Stimulated activated CD4-positive, alpha-beta T cell treated with anti-CD3 and anti-CD28 coated beads, Interleukin-1b, Interleukin-23, amount 100 ng/mL, for 48 hours (primary cell): ENCODE results near the gene EIF3M.
"Not testable (repeated sequence)": the region's sequence is repeated elsewhere in the genome, so short reads cannot be mapped to it uniquely, and the experiment has no call there.

ENCODE experiments used
- DNase-seq: peaks from one replicate; pipeline ENCODE4 v3.0.0-alpha.2; 2020

EIF3M gene

DNA sequence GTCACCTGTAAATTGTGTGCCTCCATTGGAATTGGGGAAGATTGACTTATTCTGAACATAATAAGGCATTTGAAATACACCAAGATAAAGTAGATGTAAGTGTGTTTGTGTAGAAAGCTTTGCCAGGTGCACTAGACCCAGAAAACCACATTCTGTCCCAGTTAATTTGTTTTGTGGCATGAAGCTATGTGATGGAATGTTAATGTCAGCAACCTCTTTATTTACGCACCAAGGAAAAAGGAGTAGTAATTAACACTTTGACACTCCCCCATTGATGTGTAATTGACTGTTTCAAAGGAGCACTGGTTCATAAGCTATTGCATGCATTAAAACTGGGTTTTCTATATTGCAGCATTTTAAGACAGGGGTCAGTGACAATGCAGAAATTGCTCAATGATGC is 14.3 kb downstream of the EIF3M start:
- DNase-seq, result no peak

DNA sequence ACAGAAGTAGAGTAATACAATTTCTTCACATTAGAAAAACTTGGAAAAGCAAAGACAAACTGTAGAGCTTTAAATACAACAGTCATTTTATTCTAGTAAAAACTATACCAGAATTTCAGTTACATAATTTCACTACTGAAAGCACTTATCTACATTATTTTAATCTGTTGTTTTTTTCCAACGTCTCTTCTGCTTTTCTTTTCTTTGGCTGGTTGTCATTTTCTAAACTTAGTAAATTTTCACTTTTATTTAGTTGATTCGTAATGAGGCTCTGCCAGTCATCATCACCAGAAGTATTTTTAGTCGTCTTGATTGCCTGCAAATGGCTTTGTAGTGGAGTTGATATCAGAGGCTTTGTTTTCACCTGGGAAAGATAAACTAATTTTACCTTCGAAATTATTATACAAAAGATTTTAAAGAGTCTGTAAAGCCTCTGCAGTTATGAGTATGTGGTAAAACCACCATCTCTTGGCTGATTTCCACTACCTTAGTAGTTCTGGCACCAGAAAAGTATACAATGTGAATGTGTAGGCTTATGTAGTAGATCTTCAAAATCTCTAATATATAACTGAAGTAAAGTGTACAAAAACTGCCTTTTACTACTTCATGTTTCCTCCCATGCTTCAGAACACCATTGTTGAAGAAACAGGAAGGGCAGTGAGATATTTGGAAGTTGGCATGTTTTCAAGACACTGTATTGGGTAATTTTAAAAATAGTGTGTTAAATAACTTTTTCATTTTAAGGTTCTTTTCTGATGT is 19.2 kb downstream of the EIF3M start:
- no peak for DNase-seq

DNA sequence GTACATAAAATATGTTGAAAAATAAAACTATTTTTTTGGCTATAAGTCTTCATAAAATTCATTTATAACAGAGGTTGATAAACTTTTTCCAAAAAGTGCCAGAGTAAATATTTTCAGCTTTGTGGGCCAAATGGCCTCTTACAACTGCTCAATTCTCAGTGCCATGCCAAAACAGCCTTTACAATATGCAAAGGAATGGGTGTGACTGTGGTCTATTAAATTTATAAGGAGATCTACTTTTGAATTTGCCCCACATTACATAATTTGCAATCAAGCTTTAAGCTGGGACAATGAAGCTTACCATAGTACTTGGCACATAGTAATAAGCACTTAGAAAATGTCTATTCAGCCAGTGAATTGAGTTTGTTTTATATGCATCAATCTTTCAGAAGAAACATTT is 22.6 kb downstream of the EIF3M start:
- no peak for DNase-seq

- DNase-seq, result not testable (repeated sequence)
These were observed 25.2 kb downstream of the EIF3M start for GRCh38 chr11:32608826-32609225.

DNA sequence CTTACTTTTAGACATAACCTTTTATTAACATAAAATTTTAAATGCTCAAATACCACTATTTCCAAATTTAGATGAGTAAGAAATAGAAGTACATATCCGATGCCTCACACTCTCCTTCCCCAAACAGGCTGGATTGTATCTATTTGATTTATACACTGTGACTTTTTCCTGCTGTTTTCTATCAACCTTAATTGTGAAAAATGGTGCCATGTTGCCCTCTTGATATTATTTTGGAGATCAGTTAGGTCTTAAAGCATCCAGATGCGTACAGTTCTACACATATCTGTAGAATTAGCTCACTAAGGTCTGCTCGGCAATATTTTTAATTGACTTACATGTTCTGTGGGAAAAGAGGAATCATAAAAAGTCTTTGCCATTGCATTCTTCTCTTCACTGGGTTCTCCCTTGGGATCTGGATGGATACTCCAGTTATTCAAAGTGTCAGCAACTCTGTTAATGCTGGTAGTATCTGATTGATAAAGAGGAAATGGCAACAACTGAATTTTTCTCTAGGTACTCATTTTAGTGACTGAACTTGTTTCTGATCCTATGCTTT is 27.2 kb downstream of the EIF3M start:
- no peak for DNase-seq

GRCh38 chr11:32613500-32614151 is 30.0 kb downstream of the EIF3M start:
- DNase-seq, result no peak

- DNase-seq, result no peak
These were observed 31.8 kb downstream of the EIF3M start for GRCh38 chr11:32615422-32615821.

DNA sequence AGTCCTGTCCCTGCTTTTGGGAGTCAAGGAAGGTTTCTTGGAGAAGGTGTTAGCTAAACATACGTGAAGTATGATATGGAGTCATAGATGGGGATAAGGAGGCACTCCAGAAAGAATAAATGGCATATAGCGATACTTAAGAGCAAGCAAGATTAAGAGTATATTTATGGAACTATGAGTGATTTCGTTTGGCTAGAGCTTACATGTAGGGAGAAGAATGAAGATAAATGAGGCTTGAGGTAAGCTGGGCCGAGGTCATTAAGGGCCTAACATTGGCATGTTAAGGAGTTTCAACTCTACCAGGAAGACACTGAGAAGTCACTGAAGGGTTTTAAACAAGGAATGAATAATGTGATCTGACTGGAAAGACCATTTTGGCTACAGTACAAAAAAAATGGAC is 33.3 kb downstream of the EIF3M start:
- no peak for DNase-seq

GRCh38 chr11:32630844-32631243 is 47.2 kb downstream of the EIF3M start:
- DNase-seq, result no peak

DNA sequence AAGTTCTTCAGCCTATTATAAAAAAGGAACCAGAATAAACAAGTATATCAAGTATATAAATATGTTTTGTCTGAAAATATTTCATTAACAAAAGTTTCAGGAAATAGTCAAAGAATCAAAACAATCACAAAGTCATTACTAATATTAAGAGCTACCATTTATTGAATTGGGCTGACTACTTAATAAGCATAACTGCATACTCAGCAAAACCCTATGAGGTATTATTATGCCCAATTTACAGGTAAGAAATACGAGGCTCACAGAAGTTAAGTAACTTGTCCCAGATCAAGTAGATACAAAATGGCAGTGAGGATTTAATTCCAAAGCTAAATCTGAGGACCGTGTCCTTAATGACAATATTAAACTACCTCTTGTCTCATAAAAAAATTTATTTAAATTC is 52.2 kb downstream of the EIF3M start:
- no peak for DNase-seq

GRCh38 chr11:32641361-32641760 is 57.7 kb downstream of the EIF3M start:
- no peak for DNase-seq

DNA sequence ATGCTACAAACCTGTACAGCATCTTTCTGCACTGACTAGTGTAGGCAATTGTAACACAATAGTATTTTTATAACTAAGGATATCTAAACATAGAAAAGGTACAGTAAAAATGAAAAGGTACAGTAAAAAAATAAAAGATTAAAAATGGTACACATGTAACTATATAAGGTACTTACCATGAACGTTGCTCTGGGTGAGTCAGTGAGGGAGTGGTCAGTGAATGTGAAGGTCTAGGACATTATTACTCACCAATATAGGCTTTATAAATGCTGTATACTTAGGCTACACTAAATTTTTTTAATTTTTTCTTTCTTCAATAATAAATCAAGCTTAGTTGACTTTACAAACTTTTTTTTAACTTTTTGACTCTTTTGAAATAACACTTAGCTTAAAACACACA is 59.9 kb downstream of the EIF3M start:
- no peak for DNase-seq
